Smooth muscle cell of the brain vasculature (primary cell): ENCODE measurements around the gene FAM89B.
A peak's percentile ranks its signal among the peaks of the same experiment; 100 is the strongest.

Experiments
- DNase-seq: peaks from one replicate; pipeline ENCODE4 v3.0.0-alpha.2; 2012; ENCODE audit warnings: low read depth, low spot score

FAM89B gene

GRCh38 chr11:65573391-65574079 is 1.2 kb downstream of the FAM89B start:
- no peak for DNase-seq

DNA sequence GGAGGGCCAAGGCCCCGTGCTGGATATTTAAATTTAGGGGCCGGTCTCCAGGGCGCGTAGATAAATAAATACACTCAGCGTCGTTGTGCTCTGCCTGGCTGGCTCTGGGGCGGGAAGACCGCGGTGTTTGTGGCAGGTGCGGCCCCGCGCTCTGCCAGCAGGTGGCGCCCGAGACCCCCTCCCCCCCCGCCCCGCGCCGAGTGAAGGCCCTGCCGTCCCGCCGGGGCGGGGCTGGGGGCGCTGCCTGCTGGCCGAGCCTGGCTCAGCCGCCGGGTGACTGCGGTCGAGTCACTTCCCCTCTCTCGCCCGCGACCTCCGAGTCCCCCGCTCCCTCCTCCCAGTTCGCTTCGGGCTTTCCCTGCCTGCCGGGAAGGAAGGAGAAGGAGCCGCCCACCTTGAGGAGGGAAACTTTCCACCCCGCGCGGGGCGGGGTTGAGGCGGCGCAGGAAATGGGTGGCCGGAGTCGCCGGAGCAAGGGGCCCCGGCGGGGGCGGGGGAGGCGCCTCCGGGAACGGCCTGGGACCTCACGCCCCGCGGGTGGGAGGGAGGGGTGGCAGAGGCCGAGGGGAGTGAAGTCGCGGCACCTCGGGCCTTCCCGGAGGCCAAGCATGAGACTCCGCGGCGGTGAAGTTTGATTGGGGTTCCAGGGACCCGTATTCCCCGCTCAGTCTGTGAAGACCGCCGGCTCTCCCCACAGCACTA is 1.9 kb downstream of the FAM89B start:
- peak; percentile 83 for DNase-seq

DNA sequence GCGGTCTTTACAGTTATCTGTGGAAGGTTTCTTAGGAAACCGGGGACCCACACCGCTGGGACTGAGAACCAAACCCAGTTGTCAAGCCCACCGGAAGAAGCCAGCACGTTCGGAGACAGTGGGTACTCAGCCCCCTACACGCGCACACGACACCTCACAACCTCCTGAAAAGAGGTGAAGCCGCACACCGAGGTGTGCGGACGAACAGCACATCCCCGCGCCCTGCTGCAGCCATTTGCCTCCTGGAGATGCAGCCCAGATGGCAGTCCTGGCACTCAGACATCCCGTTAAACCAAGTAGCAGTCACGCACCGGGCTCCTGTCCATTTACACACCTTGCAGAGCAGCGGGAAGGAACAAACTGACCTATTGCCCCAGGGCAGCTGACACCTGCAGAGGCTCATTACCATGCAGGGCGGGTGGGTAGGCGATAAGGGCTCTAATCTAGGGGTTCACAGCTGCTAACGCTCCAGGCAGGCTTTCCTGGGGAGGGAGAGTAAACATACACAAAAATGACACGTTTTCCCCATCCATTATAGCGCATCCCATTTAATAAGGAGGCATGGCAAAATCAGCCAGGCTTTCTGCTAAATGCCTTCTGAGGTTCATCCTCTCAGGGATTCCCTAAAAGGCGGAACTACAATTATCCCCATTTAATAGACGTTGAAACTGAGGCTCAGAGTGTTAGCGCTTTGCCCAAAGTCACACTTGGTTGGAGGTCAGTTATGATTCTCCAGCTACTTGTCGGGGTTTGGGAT is 2.7 kb downstream of the FAM89B start:
- no peak for DNase-seq

- DNase-seq, result no peak
Observed at GRCh38 chr11:65575568-65576231, 3.4 kb downstream of the FAM89B start, which contains the start of gene EHBP1L1. Gene EHBP1L1, plus strand, starts transcription at chr11:65576053. Its CDS starts 250 bp downstream, at chr11:65576303.

DNA sequence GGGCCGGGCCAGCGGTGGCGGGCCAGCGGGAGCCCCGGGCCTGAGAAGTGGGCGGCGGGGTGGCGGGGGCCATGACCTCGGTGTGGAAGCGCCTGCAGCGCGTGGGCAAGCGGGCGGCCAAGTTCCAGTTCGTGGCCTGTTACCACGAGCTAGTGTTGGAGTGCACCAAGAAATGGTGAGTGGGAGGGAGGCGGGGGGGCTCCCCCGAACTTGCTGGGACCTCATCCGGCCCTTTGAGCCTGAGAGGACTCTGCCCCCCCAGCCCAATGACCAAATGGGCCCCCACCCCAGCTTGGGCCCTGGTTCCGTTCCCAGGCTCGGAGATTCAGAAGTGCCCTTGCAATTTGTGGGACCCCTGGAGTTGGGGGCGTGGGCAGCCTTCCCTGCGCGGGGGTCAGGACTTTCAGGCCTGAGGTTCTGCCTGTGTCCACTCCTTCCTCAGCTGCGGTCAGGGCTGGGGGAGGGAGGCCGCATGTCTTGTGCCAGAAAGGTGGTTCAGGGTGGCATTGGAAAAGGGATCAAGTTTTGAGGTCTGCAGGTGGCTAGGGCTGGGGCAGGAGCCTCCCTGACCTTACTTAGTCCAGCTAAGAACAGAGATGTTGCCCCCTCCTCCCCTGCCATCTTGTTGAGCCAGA is 4.0 kb downstream of the FAM89B start:
- no peak for DNase-seq

GRCh38 chr11:65576867-65577755 is 4.8 kb downstream of the FAM89B start:
- DNase-seq, result no peak

- DNase-seq, result no peak
Observed at GRCh38 chr11:65577756-65578109, 5.4 kb downstream of the FAM89B start.

- DNase-seq, result no peak
Observed at GRCh38 chr11:65578134-65578533, 5.8 kb downstream of the FAM89B start.

DNA sequence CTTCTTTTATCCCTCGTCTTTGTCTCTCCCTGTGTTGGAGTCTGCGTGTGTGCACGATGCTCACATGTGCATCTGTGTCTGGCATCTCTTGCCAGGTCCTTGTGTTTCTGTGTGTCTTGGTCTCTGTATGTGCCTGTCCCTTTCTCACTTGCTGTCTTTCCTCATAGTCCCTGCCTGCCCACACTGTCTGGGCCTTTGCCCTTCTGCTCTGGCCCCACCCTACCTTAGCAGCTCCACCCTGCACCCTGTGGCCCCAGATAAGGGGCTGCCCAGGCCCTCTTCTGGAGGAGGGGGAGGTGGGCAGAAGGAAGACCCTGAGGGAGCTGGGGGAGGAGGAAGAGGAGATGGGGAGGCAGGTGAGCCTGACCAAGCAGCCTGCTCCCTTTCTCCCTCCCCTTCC is 6.3 kb downstream of the FAM89B start:
- no peak for DNase-seq

DNA sequence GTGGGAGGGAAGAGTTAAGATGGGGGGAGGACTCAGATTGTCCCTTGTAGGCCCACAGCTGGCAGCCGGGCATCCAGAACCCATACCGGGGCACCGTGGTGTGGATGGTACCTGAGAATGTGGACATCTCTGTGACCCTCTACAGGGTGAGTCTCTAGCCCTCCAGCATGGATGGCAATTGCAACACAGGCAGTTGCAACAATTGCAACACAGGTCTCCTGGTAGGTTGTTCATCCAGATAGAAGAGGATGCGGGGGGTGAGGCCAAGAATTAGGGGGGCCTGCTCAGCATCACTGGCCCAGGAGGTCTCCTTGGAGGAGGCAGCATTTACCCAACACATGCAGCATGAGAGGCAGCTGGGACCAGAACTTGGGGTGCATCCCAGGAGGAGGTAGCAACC is 7.0 kb downstream of the FAM89B start:
- no peak for DNase-seq

GRCh38 chr11:65580031-65580692 is 7.8 kb downstream of the FAM89B start:
- DNase-seq, result no peak

GRCh38 chr11:65580756-65581155 is 8.4 kb downstream of the FAM89B start:
- DNase-seq, result no peak

GRCh38 chr11:65581928-65582327 is 9.6 kb downstream of the FAM89B start:
- no peak for DNase-seq

GRCh38 chr11:65583589-65583988 is 11.3 kb downstream of the FAM89B start:
- DNase-seq, result no peak

DNA sequence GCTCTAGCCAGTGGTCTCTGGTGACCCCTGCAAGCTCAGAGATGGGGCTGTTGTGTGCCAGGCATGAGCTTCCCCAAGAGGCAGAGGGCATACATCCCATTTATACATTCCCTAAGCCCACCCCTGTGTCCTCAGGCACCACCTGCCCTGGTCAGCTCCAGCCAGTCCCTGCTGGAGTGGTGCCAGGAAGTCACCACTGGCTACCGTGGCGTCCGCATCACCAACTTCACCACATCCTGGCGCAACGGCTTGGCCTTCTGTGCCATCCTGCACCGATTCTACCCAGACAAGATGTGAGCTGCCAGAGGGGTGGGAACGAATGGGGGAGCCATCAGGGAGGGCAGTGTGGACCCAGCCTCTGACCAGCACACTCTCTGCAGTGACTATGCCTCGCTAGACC is 11.8 kb downstream of the FAM89B start:
- no peak for DNase-seq

GRCh38 chr11:65584723-65585171 is 12.4 kb downstream of the FAM89B start:
- no peak for DNase-seq

- no peak for DNase-seq
Observed at GRCh38 chr11:65585396-65586246, 13.3 kb downstream of the FAM89B start.

DNA sequence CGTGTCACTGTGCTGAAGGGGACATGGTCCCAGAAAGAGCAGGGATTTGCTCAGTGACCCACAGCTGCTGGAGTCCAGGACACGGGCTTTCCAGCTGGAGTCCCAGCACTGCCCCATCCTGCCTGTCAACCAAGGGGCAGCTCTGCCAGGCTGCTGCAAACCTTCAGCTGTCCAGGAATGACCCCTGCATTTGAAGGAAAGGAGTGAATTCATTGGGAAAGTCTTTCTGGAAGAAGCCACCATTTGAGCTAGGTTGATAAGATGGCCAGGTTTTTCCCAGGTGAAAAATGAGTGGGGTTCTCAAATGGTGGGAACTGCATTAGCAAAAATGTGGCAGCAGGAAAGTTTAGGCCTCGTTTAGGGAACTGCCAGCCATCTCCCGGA is 13.9 kb downstream of the FAM89B start:
- no peak for DNase-seq

- DNase-seq, result no peak
Observed at GRCh38 chr11:65586676-65587075, 14.3 kb downstream of the FAM89B start.
